RWPE2 (cell line): ENCODE measurements around the gene KYAT1.
"Not testable (repeated sequence)": the region's sequence is repeated elsewhere in the genome, so short reads cannot be mapped to it uniquely, and the experiment has no call there.

Source experiments
- ATAC-seq: fragments of 200-7000 bp; cut with Tn5 transposase; 3 replicates; pipeline ENCODE4 v1.9.1; 2021; ENCODE audit warnings: low read depth
- DNase-seq: peaks from one replicate; pipeline ENCODE4 v3.0.0-alpha.2; 2020; ENCODE audit warnings: low spot score
- H3K27ac ChIP-seq: fragments of 450-650 bp; 2 replicates; pipeline ENCODE4 v1.5.1; 2017; ENCODE audit warnings: mild to moderate bottlenecking; ENCODE audit not compliant: poor library complexity, severe bottlenecking
- H3K27me3 ChIP-seq: fragments of 250-450 bp; sonication (Bioruptor Pico); 2 replicates; pipeline ENCODE4 v1.5.1; 2021; ENCODE audit warnings: mild to moderate bottlenecking, moderate library complexity; ENCODE audit not compliant: insufficient read depth, poor library complexity, severe bottlenecking
- H3K36me3 ChIP-seq: fragments of 250-450 bp; sonication (Bioruptor Pico); 2 replicates; pipeline ENCODE4 v1.5.1; 2020; ENCODE audit warnings: low read depth, mild to moderate bottlenecking, moderate library complexity
- H3K4me1 ChIP-seq: fragments of 250-450 bp; sonication (Bioruptor Pico); 2 replicates; pipeline ENCODE4 v1.5.1; 2021; ENCODE audit warnings: mild to moderate bottlenecking, moderate library complexity; ENCODE audit not compliant: insufficient read depth, poor library complexity, severe bottlenecking
- H3K4me3 ChIP-seq: fragments of 250-450 bp; sonication (Bioruptor Pico); 2 replicates; pipeline ENCODE4 v1.5.1; 2021; ENCODE audit warnings: mild to moderate bottlenecking, moderate library complexity; ENCODE audit not compliant: severe bottlenecking
- H3K9me3 ChIP-seq: fragments of 250-450 bp; sonication (Bioruptor Pico); 2 replicates; pipeline ENCODE4 v1.5.1; 2021; ENCODE audit warnings: mild to moderate bottlenecking, moderate library complexity; ENCODE audit not compliant: severe bottlenecking
- TF ChIP-seq, protein P1 (sequence below): fragments of 450-650 bp; IDR thresholded peaks from one replicate; pipeline ENCODE4 v1.5.1; 2017; ENCODE audit warnings: mild to moderate bottlenecking, moderate library complexity; ENCODE audit not compliant: poor library complexity, severe bottlenecking

Gene KYAT1

DNA sequence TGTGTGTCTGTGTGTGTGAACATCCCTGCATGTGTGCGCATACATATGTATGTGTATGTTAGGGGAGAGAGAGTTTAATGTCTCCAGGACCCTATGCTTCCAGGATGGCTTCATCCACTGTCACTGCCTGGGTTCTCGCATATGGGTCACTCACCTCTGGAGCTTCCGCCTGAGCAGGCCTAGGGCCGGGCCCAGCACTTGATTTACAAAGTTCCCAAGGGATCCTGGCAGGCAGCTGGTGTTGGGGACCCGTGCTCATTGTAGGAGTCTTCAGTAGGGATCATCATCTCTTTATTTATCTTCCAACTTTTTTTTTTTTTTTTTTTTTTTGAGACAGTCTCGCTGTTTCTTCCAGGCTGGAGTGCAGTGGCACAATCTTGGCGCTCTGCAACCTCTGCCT, 81.7 kb downstream of the KYAT1 start:
- H3K36me3 ChIP-seq = peaks cover 63% of the 10 kb centered on the region
- H3K9me3 ChIP-seq = no peaks in the 10 kb centered on the region
- ATAC-seq (no peak), DNase-seq (no peak)
- H3K4me3 ChIP-seq = no peak overlapping the region
- no peaks in the 10 kb centered on the region for H3K27me3 ChIP-seq
- H3K27ac ChIP-seq = no peak overlapping the region
- TF ChIP-seq, protein P1, sequence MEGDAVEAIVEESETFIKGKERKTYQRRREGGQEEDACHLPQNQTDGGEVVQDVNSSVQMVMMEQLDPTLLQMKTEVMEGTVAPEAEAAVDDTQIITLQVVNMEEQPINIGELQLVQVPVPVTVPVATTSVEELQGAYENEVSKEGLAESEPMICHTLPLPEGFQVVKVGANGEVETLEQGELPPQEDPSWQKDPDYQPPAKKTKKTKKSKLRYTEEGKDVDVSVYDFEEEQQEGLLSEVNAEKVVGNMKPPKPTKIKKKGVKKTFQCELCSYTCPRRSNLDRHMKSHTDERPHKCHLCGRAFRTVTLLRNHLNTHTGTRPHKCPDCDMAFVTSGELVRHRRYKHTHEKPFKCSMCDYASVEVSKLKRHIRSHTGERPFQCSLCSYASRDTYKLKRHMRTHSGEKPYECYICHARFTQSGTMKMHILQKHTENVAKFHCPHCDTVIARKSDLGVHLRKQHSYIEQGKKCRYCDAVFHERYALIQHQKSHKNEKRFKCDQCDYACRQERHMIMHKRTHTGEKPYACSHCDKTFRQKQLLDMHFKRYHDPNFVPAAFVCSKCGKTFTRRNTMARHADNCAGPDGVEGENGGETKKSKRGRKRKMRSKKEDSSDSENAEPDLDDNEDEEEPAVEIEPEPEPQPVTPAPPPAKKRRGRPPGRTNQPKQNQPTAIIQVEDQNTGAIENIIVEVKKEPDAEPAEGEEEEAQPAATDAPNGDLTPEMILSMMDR = no peak
- H3K4me1 ChIP-seq = no peaks in the 10 kb centered on the region

DNA sequence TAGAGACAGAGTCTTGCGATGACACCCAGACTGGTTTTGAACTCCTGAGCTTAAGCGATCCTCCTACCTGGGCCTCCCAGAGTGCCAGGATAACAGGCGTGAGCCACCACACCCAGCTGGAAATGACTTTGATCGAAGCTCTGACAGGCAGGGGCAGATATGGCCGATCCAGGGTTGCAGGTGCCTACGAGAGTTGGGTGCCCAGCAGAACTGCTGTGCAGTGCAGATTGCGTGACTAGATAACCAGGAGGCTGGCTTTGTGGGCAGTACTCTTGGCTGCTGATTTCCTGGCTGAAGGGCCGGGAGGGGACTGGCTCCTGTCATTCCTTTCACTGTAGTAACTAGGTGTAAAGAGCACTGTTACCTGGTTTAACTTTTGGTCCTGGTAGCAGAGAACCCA, 82.9 kb downstream of the KYAT1 start:
- H3K4me3 ChIP-seq = no peak overlapping the region
- TF ChIP-seq, protein P1 = no peak
- H3K9me3 ChIP-seq = no peaks in the 10 kb centered on the region
- DNase-seq = no peak
- ATAC-seq = no peak
- no peak overlapping the region for H3K27ac ChIP-seq
- H3K4me1 ChIP-seq = no peaks in the 10 kb centered on the region
- H3K36me3 ChIP-seq = peaks cover 64% of the 10 kb centered on the region
- H3K27me3 ChIP-seq = no peaks in the 10 kb centered on the region

- H3K4me3 ChIP-seq, ATAC-seq, DNase-seq, H3K9me3 ChIP-seq, H3K27ac ChIP-seq, H3K4me1 ChIP-seq, H3K27me3 ChIP-seq: not testable (repeated sequence)
- H3K36me3 ChIP-seq = peaks cover 75% of the 10 kb centered on the region
Observed at GRCh38 chr9:128794961-128795360, 86.8 kb downstream of the KYAT1 start.

DNA sequence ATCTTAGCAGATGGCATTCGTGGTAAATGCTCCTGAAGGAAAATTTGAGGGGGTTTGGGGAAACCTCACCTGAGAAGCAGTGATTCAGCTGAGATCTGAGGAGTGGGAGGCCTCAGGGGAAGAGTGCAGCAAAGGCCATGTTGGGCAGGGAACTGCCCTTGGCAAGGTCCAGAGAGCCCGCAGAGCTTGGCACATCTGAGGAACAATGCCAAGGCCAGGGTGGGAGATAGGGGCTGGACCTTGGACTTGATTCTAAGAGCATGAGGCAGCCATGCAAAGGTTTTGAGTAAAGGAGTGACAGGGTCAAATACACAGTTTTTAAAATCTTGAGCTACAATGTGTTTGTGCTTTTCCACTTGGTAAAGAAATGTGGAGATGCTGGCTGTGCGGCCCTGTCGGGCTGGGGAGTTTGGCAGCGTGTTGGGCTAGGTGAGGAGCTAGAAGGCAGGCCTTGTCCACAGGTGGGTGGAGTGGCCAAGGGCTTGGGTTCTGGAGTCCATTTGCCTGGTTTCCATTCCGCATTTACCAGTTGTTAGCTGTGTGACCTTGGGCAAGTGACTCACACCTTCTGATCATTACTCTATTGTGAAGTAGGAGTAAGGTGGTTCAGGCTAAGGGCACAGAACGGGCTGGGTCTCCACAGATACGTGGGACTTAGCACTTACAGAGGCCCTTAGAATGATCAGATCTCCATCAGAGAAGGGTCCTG, 88.6 kb downstream of the KYAT1 start:
- peaks cover 60% of the 10 kb centered on the region for H3K36me3 ChIP-seq
- H3K27ac ChIP-seq = no peak overlapping the region

GRCh38 chr9:128792134-128792533, 89.6 kb downstream of the KYAT1 start:
- no peak for ATAC-seq
- no peak for DNase-seq
- Histone ChIP-seq H3K4me1 (no peaks in the 10 kb centered on the region), H3K27me3 (no peaks in the 10 kb centered on the region), H3K9me3 (no peaks in the 10 kb centered on the region), H3K4me3 (no peak overlapping the region), H3K27ac (no peak overlapping the region), H3K36me3 (peaks cover 51% of the 10 kb centered on the region)
- TF ChIP-seq, protein P1 = no peak

More for the DNA sequence above, 88.6 kb downstream of the KYAT1 start:
- no peaks in the 10 kb centered on the region for H3K4me1 ChIP-seq
- no peak overlapping the region for H3K4me3 ChIP-seq
- TF ChIP-seq, protein P1 = no peak
- H3K27me3 ChIP-seq = no peaks in the 10 kb centered on the region
- ATAC-seq (no peak), DNase-seq (no peak)
- H3K9me3 ChIP-seq = no peaks in the 10 kb centered on the region
